Stimulated activated effector memory CD8-positive, alpha-beta T cell treated with anti-CD3 and anti-CD28 coated beads, Interleukin-12 subunit alpha, Interleukin-12 subunit beta, amount 100 ng/mL, for 72 hours (primary cell): ENCODE measurements around the gene TBC1D22A.
A peak's percentile ranks its signal among the peaks of the same experiment; 100 is the strongest.
"Not testable (repeated sequence)": the region's sequence is repeated elsewhere in the genome, so short reads cannot be mapped to it uniquely, and the experiment has no call there.

Source experiments
- ATAC-seq: fragments of 150-1000 bp; cut with Tn5 transposase; 2 replicates; pipeline ENCODE4 v1.10.0; 2021
- DNase-seq, 2 donors: peaks; one replicate each; pipeline ENCODE4 v3.0.0; 2021 to 2022; ENCODE audit warnings: low spot score in 2 of 2
- H3K27ac Mint-ChIP-seq: one replicate; pipeline ENCODE4 v1.8.0; 2022; ENCODE audit warnings: mild to moderate bottlenecking, mixed read lengths
- H3K36me3 Mint-ChIP-seq: one replicate; pipeline ENCODE4 v1.8.0; 2022; ENCODE audit warnings: mild to moderate bottlenecking, mixed read lengths
- H3K4me1 Mint-ChIP-seq: one replicate; pipeline ENCODE4 v1.8.0; 2022; ENCODE audit warnings: mixed read lengths
- H3K4me3 Mint-ChIP-seq: one replicate; pipeline ENCODE4 v1.8.0; 2022; ENCODE audit warnings: mild to moderate bottlenecking, mixed read lengths
- H3K9me3 Mint-ChIP-seq: one replicate; pipeline ENCODE4 v1.8.0; 2022; ENCODE audit warnings: mixed read lengths

TBC1D22A gene

GRCh38 chr22:47136671-47137070 lies 374.2 kb downstream of the TBC1D22A start:
- ATAC-seq (no peak), DNase-seq (no peak)
- Mint-ChIP-seq H3K9me3 (no peaks in the 10 kb centered on the region), H3K4me3 (no peak overlapping the region), H3K27ac (no peak overlapping the region), H3K4me1 (peaks cover 13% of the 10 kb centered on the region), H3K36me3 (peaks cover 20% of the 10 kb centered on the region)

- DNase-seq (no peak), ATAC-seq (no peak)
- Mint-ChIP-seq H3K9me3 (no peaks in the 10 kb centered on the region), H3K4me1 (peaks cover 13% of the 10 kb centered on the region), H3K36me3 (peaks cover 20% of the 10 kb centered on the region), H3K4me3 (no peak overlapping the region), H3K27ac (no peak overlapping the region)
These were observed 376.8 kb downstream of the TBC1D22A start for GRCh38 chr22:47139013-47139789.

GRCh38 chr22:47139790-47140119 lies 377.3 kb downstream of the TBC1D22A start:
- DNase-seq (no peak), ATAC-seq (peak; percentile 47)
- Mint-ChIP-seq H3K4me1 (peaks cover 13% of the 10 kb centered on the region), H3K9me3 (no peaks in the 10 kb centered on the region), H3K36me3 (peaks cover 20% of the 10 kb centered on the region), H3K27ac (no peak overlapping the region), H3K4me3 (no peak overlapping the region)

GRCh38 chr22:47140975-47141374 lies 378.5 kb downstream of the TBC1D22A start:
- H3K4me3 Mint-ChIP-seq, H3K4me1 Mint-ChIP-seq, ATAC-seq, H3K9me3 Mint-ChIP-seq, H3K27ac Mint-ChIP-seq, DNase-seq: not testable (repeated sequence)
- peaks cover 12% of the 10 kb centered on the region for H3K36me3 Mint-ChIP-seq

GRCh38 chr22:47142427-47143046 lies 380.1 kb downstream of the TBC1D22A start:
- Mint-ChIP-seq H3K4me1 (peaks cover 2% of the 10 kb centered on the region), H3K36me3 (peaks cover 16% of the 10 kb centered on the region), H3K9me3 (no peaks in the 10 kb centered on the region), H3K4me3 (no peak overlapping the region), H3K27ac (no peak overlapping the region)
- DNase-seq (no peak), ATAC-seq (no peak)

GRCh38 chr22:47143249-47143938 lies 380.9 kb downstream of the TBC1D22A start:
- no peak overlapping the region for H3K4me3 Mint-ChIP-seq
- H3K4me1 Mint-ChIP-seq = no peaks in the 10 kb centered on the region
- DNase-seq (no peak), ATAC-seq (no peak)
- peaks cover 23% of the 10 kb centered on the region for H3K36me3 Mint-ChIP-seq
- H3K9me3 Mint-ChIP-seq = no peaks in the 10 kb centered on the region
- H3K27ac Mint-ChIP-seq = no peak overlapping the region

GRCh38 chr22:47144076-47144765 lies 381.8 kb downstream of the TBC1D22A start:
- Mint-ChIP-seq H3K4me3 (no peak overlapping the region), H3K27ac (no peak overlapping the region), H3K9me3 (no peaks in the 10 kb centered on the region), H3K4me1 (no peaks in the 10 kb centered on the region), H3K36me3 (peaks cover 23% of the 10 kb centered on the region)
- DNase-seq (no peak), ATAC-seq (no peak)

- H3K27ac Mint-ChIP-seq = no peak overlapping the region
- H3K4me3 Mint-ChIP-seq = no peak overlapping the region
- H3K4me1 Mint-ChIP-seq = no peaks in the 10 kb centered on the region
- peaks cover 23% of the 10 kb centered on the region for H3K36me3 Mint-ChIP-seq
- H3K9me3 Mint-ChIP-seq = no peaks in the 10 kb centered on the region
- no peak for ATAC-seq
- no peak for DNase-seq
These were observed 382.5 kb downstream of the TBC1D22A start for GRCh38 chr22:47144791-47145425.

GRCh38 chr22:47145883-47146282 lies 383.4 kb downstream of the TBC1D22A start:
- no peak overlapping the region for H3K27ac Mint-ChIP-seq
- H3K4me3 Mint-ChIP-seq = no peak overlapping the region
- no peak for DNase-seq
- peaks cover 17% of the 10 kb centered on the region for H3K36me3 Mint-ChIP-seq
- H3K9me3 Mint-ChIP-seq = no peaks in the 10 kb centered on the region
- H3K4me1 Mint-ChIP-seq = peaks cover 3% of the 10 kb centered on the region
- no peak for ATAC-seq

GRCh38 chr22:47146391-47146790 lies 383.9 kb downstream of the TBC1D22A start:
- Mint-ChIP-seq H3K36me3 (peaks cover 13% of the 10 kb centered on the region), H3K9me3 (no peaks in the 10 kb centered on the region), H3K4me1 (peaks cover 8% of the 10 kb centered on the region), H3K4me3 (no peak overlapping the region), H3K27ac (no peak overlapping the region)
- ATAC-seq = no peak
- no peak for DNase-seq

- Mint-ChIP-seq H3K36me3 (peaks cover 11% of the 10 kb centered on the region), H3K9me3 (no peaks in the 10 kb centered on the region), H3K4me3 (no peak overlapping the region), H3K27ac (no peak overlapping the region), H3K4me1 (peaks cover 14% of the 10 kb centered on the region)
- ATAC-seq (no peak), DNase-seq (no peak)
These were observed 384.5 kb downstream of the TBC1D22A start for GRCh38 chr22:47146941-47147340.

- Mint-ChIP-seq H3K9me3 (no peaks in the 10 kb centered on the region), H3K36me3 (peaks cover 11% of the 10 kb centered on the region), H3K4me3 (no peak overlapping the region), H3K27ac (no peak overlapping the region), H3K4me1 (peaks cover 14% of the 10 kb centered on the region)
- no peak for ATAC-seq
- DNase-seq = no peak
These were observed 385.1 kb downstream of the TBC1D22A start for GRCh38 chr22:47147572-47147971.

GRCh38 chr22:47148510-47148909 lies 386.1 kb downstream of the TBC1D22A start:
- H3K36me3 Mint-ChIP-seq = peaks cover 11% of the 10 kb centered on the region
- H3K9me3 Mint-ChIP-seq = no peaks in the 10 kb centered on the region
- peaks cover 20% of the 10 kb centered on the region for H3K4me1 Mint-ChIP-seq
- peak overlapping the region; percentile 73 for H3K27ac Mint-ChIP-seq
- DNase-seq (no peak), ATAC-seq (no peak)
- no peak overlapping the region for H3K4me3 Mint-ChIP-seq

GRCh38 chr22:47148956-47149728 lies 386.7 kb downstream of the TBC1D22A start:
- H3K4me1 Mint-ChIP-seq = peaks cover 23% of the 10 kb centered on the region
- ATAC-seq (no peak), DNase-seq (no peak)
- no peaks in the 10 kb centered on the region for H3K9me3 Mint-ChIP-seq
- H3K27ac Mint-ChIP-seq = no peak overlapping the region
- no peak overlapping the region for H3K4me3 Mint-ChIP-seq
- H3K36me3 Mint-ChIP-seq = peaks cover 11% of the 10 kb centered on the region
